NCI-H82 treated with DMSO at 0.1 percent for 48 hours (cell line): ENCODE measurements around the gene AHNAK2.
A peak's percentile ranks its signal among the peaks of the same experiment; 100 is the strongest.

ENCODE experiments used
- DNase-seq: peaks from one replicate; lab custom pipeline; 2025; ENCODE audit not compliant: unreplicated experiment; lab: John Stamatoyannopoulos, UW

The AHNAK2 gene

GRCh38 chr14:104940526-104941150 lies 37.5 kb downstream of the AHNAK2 start:
- DNase-seq = no peak

- DNase-seq = no peak
Observed at GRCh38 chr14:104939666-104940410, 38.3 kb downstream of the AHNAK2 start.

GRCh38 chr14:104938960-104939359 lies 39.2 kb downstream of the AHNAK2 start:
- DNase-seq = no peak

- no peak for DNase-seq
Observed at GRCh38 chr14:104938436-104938835, 39.7 kb downstream of the AHNAK2 start.

- DNase-seq = no peak
Observed at GRCh38 chr14:104937694-104938365, 40.3 kb downstream of the AHNAK2 start.

GRCh38 chr14:104937161-104937560 lies 41.0 kb downstream of the AHNAK2 start:
- no peak for DNase-seq

- no peak for DNase-seq
Observed at GRCh38 chr14:104936361-104937155, 41.6 kb downstream of the AHNAK2 start.

- no peak for DNase-seq
Observed at GRCh38 chr14:104935955-104936354, 42.2 kb downstream of the AHNAK2 start.

- DNase-seq = no peak
Observed at GRCh38 chr14:104935026-104935650, 43.0 kb downstream of the AHNAK2 start.

GRCh38 chr14:104933746-104934733 lies 44.1 kb downstream of the AHNAK2 start:
- no peak for DNase-seq

- DNase-seq = peak; percentile 39
Observed at GRCh38 chr14:104932676-104933631, 45.2 kb downstream of the AHNAK2 start.

- DNase-seq = no peak
Observed at GRCh38 chr14:104931771-104932675, 46.2 kb downstream of the AHNAK2 start.

- no peak for DNase-seq
Observed at GRCh38 chr14:104931304-104931770, 46.8 kb downstream of the AHNAK2 start.

GRCh38 chr14:104930526-104931303 lies 47.5 kb downstream of the AHNAK2 start:
- DNase-seq = no peak

GRCh38 chr14:104929268-104930230 lies 48.6 kb downstream of the AHNAK2 start:
- DNase-seq = no peak
